CD14-positive monocyte (primary cell): Measurements from ENCODE around the gene C1QTNF1. TPM values are rescaled to one million over a fixed set of nuclear protein-coding genes. Genes with fewer than 3 reads are reported as not detected.

Experiments used
- DNase-seq, 3 donors: peaks; one replicate each; pipeline ENCODE4 v3.0.0-alpha.2; 2011 to 2022
- H2AFZ ChIP-seq: 2 replicates; pipeline ENCODE4 v1.6.0; 2012; ENCODE audit warnings: mild to moderate bottlenecking, low read depth, low read length, inconsistent platforms; ENCODE audit not compliant: insufficient read depth, poor library complexity, severe bottlenecking
- H3K27ac ChIP-seq, 2 donors: 1 replicate in 1 of 2; 2 replicates in 1 of 2; pipeline ENCODE4 v1.5.1; 2012 to 2013; ENCODE audit warnings: low read length in 2 of 2, control low read depth in 1 of 2, inconsistent platforms in 1 of 2, low read depth in 1 of 2, mild to moderate bottlenecking in 1 of 2
- H3K27me3 ChIP-seq, 2 donors: one replicate each; pipeline versions ENCODE4 v1.6.0 to v1.6.1; 2011 to 2013; ENCODE audit warnings: low read length in 2 of 2; ENCODE audit not compliant: control insufficient read depth in 2 of 2, insufficient read depth in 2 of 2
- H3K36me3 ChIP-seq, 2 donors: replicated peaks in 1 of 2; 1 replicate in 1 of 2; 2 replicates in 1 of 2; pipeline versions ENCODE4 v1.5.1 to v1.6.1; 2012 to 2013; ENCODE audit warnings: low read length in 2 of 2, control low read depth in 1 of 2, inconsistent platforms in 1 of 2, mild to moderate bottlenecking in 1 of 2; ENCODE audit not compliant: insufficient read depth in 2 of 2, control insufficient read depth in 1 of 2
- H3K4me1 ChIP-seq, 2 donors: 1 replicate in 1 of 2; 2 replicates in 1 of 2; pipeline versions ENCODE4 v1.5.1 to v1.6.1; 2012 to 2013; ENCODE audit warnings: low read length in 2 of 2, control low read depth in 1 of 2, inconsistent platforms in 1 of 2, mild to moderate bottlenecking in 1 of 2, moderate library complexity in 1 of 2; ENCODE audit not compliant: insufficient read depth in 2 of 2, control insufficient read depth in 1 of 2
- H3K4me2 ChIP-seq: replicated peaks from 2 replicates; pipeline ENCODE3; 2012; ENCODE audit warnings: low read length, moderate library complexity, mild to moderate bottlenecking; ENCODE audit not compliant: poor library complexity, severe bottlenecking; ENCODE audit errors: extremely low read depth
- H3K4me3 ChIP-seq, 3 experiments: fragments of 200-600 bp in 1 of 3; sonication (generic) in 1 of 3; replicated peaks in 1 of 3; 1 replicate in 2 of 3; 2 replicates in 1 of 3; pipeline ENCODE4 v1.5.1; 2011 to 2013; ENCODE audit warnings: low read length in 3 of 3, mild to moderate bottlenecking in 3 of 3, control low read depth in 2 of 3, low read depth in 2 of 3, inconsistent platforms in 1 of 3, moderate library complexity in 1 of 3
- H3K79me2 ChIP-seq: 2 replicates; pipeline ENCODE4 v1.6.0; 2012; ENCODE audit warnings: mild to moderate bottlenecking, control low read depth, inconsistent platforms, low read length, moderate library complexity; ENCODE audit not compliant: insufficient read depth
- H3K9ac ChIP-seq: 2 replicates; pipeline ENCODE4 v1.6.0; 2017; ENCODE audit warnings: low read length, mild to moderate bottlenecking; ENCODE audit not compliant: insufficient read depth, poor library complexity, severe bottlenecking
- H3K9me3 ChIP-seq, 2 donors: replicated peaks in 1 of 2; 1 replicate in 1 of 2; 2 replicates in 1 of 2; pipeline versions ENCODE4 v1.5.1 to v1.6.1; 2012 to 2013; ENCODE audit warnings: low read length in 2 of 2, control low read depth in 1 of 2; ENCODE audit not compliant: control insufficient read depth in 1 of 2, insufficient read depth in 1 of 2
- H4K20me1 ChIP-seq: 2 replicates; pipeline ENCODE4 v1.6.0; 2012; ENCODE audit warnings: mild to moderate bottlenecking, low read length, control low read depth, moderate library complexity; ENCODE audit not compliant: insufficient read depth
- H3K27ac Mint-ChIP-seq, 7 donors: one replicate each; pipeline ENCODE4 v1.8.0; 2020; ENCODE audit warnings: mild to moderate bottlenecking in 7 of 7, mixed read lengths in 7 of 7, moderate library complexity in 6 of 7, inconsistent platforms in 2 of 7
- H3K27me3 Mint-ChIP-seq, 3 donors: one replicate each; pipeline ENCODE4 v1.8.0; 2021 to 2022; ENCODE audit warnings: low read depth in 3 of 3, mild to moderate bottlenecking in 3 of 3, mixed read lengths in 3 of 3, moderate library complexity in 3 of 3, inconsistent platforms in 1 of 3
- H3K36me3 Mint-ChIP-seq, 2 donors: one replicate each; pipeline ENCODE4 v1.8.0; 2020; ENCODE audit warnings: mixed read lengths in 2 of 2, inconsistent platforms in 1 of 2, mild to moderate bottlenecking in 1 of 2
- H3K4me1 Mint-ChIP-seq: one replicate; pipeline ENCODE4 v1.8.0; 2020; ENCODE audit warnings: mild to moderate bottlenecking, mixed read lengths
- H3K4me3 Mint-ChIP-seq, 2 donors: one replicate each; pipeline ENCODE4 v1.8.0; 2020; ENCODE audit warnings: mild to moderate bottlenecking in 2 of 2, mixed read lengths in 2 of 2, moderate library complexity in 1 of 2
- H3K9me3 Mint-ChIP-seq, 7 donors: one replicate each; pipeline ENCODE4 v1.8.0; 2020 to 2022; ENCODE audit warnings: mixed read lengths in 7 of 7, mild to moderate bottlenecking in 6 of 7, moderate library complexity in 6 of 7, inconsistent platforms in 2 of 7
- WGBS: methylation state at CpG from one replicate; pipeline ENCODE4 v1.1.5; 2013; ENCODE audit warnings: missing lambda C conversion rate; ENCODE audit not compliant: insufficient coverage; 5-methylcytosine and 5-hydroxymethylcytosine counted together
- intact Hi-C, 2 donors: fragments of 100-400 bp; cut with micrococcal nuclease; formaldehyde crosslinking; loops; one replicate each; pipeline versions ENCODE4 v1.15.0 to v1.15.1; 2023
- polyA plus RNA-seq, 3 donors: library from polyadenylated mRNA; depleted of rRNA in 1 of 3; unstranded in 2 of 3; stranded (reverse) in 1 of 3; fragments of 300-500 nt in 2 of 3; fragments of >200 nt in 1 of 3; fragmentation: Illumina TruSeq in 2 of 3; gene quantifications; 1 replicate in 2 of 3; 2 replicates in 1 of 3; pipeline ENCODE4 v1.2.3, GENCODE V29; 2012 to 2021
- TF ChIP-seq, protein P1 (sequence below): fragments of 200-600 bp; IDR thresholded peaks from one replicate; pipeline ENCODE4 v1.8.0; 2022; ENCODE audit warnings: antibody characterized with exemption, mild to moderate bottlenecking

Gene C1QTNF1
- polyA plus RNA-seq, 3 donors, result not detected

DNA sequence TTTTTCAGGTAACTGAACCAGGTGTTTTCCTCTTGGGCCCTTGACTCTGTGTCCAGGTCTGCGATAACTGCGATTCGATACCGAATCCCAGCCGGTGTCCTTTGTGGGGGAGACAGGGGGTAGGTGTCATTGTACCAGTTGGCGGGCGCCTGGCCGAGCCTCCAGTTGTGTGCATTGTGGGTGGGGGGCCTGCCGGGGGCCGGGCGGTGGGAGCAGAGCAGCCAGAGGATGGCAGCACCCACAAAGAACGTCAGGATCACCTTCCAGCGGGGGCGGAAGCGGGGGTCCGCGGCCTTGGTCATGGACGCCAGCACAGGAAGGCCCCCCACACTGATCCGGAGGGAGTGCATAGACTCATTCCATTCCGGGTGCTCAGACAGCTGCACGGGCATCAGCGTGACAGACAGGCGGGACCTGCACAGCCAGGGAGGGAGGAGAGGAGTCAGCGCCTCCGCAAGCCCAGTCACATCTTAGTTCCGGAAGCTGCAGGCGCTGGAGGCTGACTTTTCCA lies 26.7 kb upstream of the C1QTNF1 start:
- H3K4me3 Mint-ChIP-seq, result no peak overlapping the region
- Histone ChIP-seq H3K4me1 (no peaks in the 10 kb centered on the region), H3K4me3 (no peak overlapping the region), H3K27ac (no peak overlapping the region), H3K36me3 (peaks cover 71 to 100% of the 10 kb centered on the region in 2 donors), H3K9ac (no peak overlapping the region), H3K27me3 (no peaks in the 10 kb centered on the region), H3K79me2 (peaks cover 62% of the 10 kb centered on the region), H3K9me3 (no peaks in the 10 kb centered on the region), H3K4me2 (no peak overlapping the region), H2AFZ (no peak overlapping the region), H4K20me1 (peaks cover 98% of the 10 kb centered on the region)
- H3K9me3 Mint-ChIP-seq, result peaks cover 0 to 2% (median 0%) of the 10 kb centered on the region in 7 donors
- intact Hi-C loops, result no loop called here
- 95% methylated on average over 17 of the region's 27 CpGs for WGBS
- H3K4me1 Mint-ChIP-seq, result peaks cover 1% of the 10 kb centered on the region
- no peak overlapping the region for H3K27ac Mint-ChIP-seq
- no peak for DNase-seq
- H3K27me3 Mint-ChIP-seq, result peaks cover 0 to 2% (median 1%) of the 10 kb centered on the region in 3 donors
- H3K36me3 Mint-ChIP-seq, result peaks cover 56 to 98% of the 10 kb centered on the region in 2 donors
- TF ChIP-seq, protein P1, sequence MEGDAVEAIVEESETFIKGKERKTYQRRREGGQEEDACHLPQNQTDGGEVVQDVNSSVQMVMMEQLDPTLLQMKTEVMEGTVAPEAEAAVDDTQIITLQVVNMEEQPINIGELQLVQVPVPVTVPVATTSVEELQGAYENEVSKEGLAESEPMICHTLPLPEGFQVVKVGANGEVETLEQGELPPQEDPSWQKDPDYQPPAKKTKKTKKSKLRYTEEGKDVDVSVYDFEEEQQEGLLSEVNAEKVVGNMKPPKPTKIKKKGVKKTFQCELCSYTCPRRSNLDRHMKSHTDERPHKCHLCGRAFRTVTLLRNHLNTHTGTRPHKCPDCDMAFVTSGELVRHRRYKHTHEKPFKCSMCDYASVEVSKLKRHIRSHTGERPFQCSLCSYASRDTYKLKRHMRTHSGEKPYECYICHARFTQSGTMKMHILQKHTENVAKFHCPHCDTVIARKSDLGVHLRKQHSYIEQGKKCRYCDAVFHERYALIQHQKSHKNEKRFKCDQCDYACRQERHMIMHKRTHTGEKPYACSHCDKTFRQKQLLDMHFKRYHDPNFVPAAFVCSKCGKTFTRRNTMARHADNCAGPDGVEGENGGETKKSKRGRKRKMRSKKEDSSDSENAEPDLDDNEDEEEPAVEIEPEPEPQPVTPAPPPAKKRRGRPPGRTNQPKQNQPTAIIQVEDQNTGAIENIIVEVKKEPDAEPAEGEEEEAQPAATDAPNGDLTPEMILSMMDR, result no peak

- peaks cover 60 to 98% of the 10 kb centered on the region in 2 donors for H3K36me3 Mint-ChIP-seq
- WGBS, result 100% methylated on average over 2 of the region's 6 CpGs
Measured at GRCh38 chr17:78997881-78998280, 26.1 kb upstream of the C1QTNF1 start.

More at GRCh38 chr17:78997881-78998280, 26.1 kb upstream of the C1QTNF1 start:
- TF ChIP-seq, protein P1, result no peak
- peaks cover 0 to 2% (median 1%) of the 10 kb centered on the region in 3 donors for H3K27me3 Mint-ChIP-seq
- H3K4me1 ChIP-seq, result no peaks in the 10 kb centered on the region
- H3K27ac ChIP-seq, result no peak overlapping the region
- DNase-seq, result no peak
- intact Hi-C loops, result no loop called here
- H3K27me3 ChIP-seq, result no peaks in the 10 kb centered on the region
- H3K9me3 ChIP-seq, result no peaks in the 10 kb centered on the region
- peak overlapping the region in 4 of 7 donors; percentile 2 to 61 (median 24) for H3K27ac Mint-ChIP-seq
- H3K79me2 ChIP-seq, result peaks cover 62% of the 10 kb centered on the region
- H3K4me3 Mint-ChIP-seq, result no peak overlapping the region
- H2AFZ ChIP-seq, result no peak overlapping the region
- H3K4me1 Mint-ChIP-seq, result peaks cover 1% of the 10 kb centered on the region
- H3K9me3 Mint-ChIP-seq, result peaks cover 0 to 2% (median 0%) of the 10 kb centered on the region in 7 donors
- H3K4me2 ChIP-seq, result no peak overlapping the region
- peaks cover 98% of the 10 kb centered on the region for H4K20me1 ChIP-seq
- no peak overlapping the region for H3K9ac ChIP-seq
- H3K4me3 ChIP-seq, result no peak overlapping the region
- H3K36me3 ChIP-seq, result peaks cover 67 to 100% of the 10 kb centered on the region in 2 donors
